Activated CD8-positive, alpha-beta memory T cell treated with anti-CD3 and anti-CD28 coated beads for 4 hours (primary cell): ENCODE data around the gene TRUB2.

Experiments
- DNase-seq, 2 donors: peaks; one replicate each; pipeline ENCODE4 v3.0.0-alpha.2; 2020; ENCODE audit warnings: low read depth in 2 of 2

Gene TRUB2, protein sequence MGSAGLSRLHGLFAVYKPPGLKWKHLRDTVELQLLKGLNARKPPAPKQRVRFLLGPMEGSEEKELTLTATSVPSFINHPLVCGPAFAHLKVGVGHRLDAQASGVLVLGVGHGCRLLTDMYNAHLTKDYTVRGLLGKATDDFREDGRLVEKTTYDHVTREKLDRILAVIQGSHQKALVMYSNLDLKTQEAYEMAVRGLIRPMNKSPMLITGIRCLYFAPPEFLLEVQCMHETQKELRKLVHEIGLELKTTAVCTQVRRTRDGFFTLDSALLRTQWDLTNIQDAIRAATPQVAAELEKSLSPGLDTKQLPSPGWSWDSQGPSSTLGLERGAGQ

DNA sequence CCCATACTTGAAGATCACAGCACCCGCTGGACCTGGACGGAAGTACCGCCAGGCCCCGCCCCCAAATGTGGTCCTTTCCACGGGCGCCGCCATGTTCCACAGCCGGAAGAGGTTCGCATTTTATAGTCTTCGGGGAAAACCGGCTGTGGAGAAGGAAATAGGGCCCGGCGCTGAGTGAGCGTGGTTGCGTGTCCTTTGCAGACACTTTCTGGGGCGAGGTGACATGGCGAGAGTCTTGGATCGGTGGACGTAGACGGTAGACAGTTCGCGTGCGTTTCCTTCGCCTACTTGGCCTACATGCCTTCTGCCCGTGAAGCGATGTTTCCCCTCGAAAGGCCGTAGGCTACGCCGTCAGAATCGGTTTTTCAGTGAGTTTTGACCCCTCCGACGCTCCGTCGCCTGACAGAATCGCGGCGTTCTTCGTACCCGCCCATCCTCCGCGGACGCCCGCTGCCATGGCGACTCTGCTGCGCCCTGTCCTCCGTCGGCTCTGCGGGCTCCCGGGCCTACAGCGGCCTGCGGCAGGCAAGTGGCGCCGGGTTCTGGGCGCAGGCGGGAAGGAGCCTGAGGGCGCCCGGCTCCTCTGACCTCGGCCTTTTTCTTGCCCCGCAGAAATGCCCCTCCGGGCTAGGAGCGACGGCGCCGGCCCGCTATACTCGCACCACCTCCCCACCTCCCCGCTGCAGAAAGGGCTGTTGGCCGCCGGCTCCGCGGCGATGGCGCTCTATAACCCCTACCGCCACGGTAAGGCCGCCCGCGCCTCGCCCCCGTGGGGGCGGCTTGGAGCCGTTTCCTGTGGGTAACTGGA lies at the start of gene TRUB2, which contains the start of gene COQ4:
Gene TRUB2, minus strand, starts transcription at position 44 of the 808 bp plus-strand sequence. Its CDS starts 39 bp downstream, at position 5.
Gene COQ4, plus strand, starts transcription at position 436 of the 808 bp plus-strand sequence. Its CDS starts 20 bp downstream, at position 456.
- DNase-seq, result peak; percentile 85 to 89

DNA sequence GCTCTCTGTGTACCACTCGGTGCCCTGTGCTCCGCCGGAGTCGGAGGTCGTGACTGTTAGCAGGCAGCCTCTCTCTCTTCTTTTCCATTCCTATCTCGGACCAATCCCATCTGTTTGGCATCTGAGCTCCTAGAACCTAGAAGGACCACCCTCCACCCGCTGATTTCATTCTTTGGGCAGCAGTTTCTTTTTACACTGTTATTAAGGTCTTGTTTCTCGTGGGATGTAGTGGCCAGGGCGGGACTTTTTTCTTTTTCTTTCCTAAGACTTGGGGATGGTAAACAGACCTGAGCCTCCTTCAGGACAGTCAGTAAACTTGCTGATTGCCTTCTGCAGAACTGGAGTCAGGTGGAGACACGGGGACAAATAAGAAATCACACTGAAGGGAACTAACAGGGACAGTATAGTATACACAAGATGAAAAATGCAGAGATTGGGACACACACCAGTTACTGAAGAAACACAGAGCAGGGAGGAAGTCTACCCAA lies 49.4 kb upstream of the TRUB2 start:
- DNase-seq, result no peak

DNA sequence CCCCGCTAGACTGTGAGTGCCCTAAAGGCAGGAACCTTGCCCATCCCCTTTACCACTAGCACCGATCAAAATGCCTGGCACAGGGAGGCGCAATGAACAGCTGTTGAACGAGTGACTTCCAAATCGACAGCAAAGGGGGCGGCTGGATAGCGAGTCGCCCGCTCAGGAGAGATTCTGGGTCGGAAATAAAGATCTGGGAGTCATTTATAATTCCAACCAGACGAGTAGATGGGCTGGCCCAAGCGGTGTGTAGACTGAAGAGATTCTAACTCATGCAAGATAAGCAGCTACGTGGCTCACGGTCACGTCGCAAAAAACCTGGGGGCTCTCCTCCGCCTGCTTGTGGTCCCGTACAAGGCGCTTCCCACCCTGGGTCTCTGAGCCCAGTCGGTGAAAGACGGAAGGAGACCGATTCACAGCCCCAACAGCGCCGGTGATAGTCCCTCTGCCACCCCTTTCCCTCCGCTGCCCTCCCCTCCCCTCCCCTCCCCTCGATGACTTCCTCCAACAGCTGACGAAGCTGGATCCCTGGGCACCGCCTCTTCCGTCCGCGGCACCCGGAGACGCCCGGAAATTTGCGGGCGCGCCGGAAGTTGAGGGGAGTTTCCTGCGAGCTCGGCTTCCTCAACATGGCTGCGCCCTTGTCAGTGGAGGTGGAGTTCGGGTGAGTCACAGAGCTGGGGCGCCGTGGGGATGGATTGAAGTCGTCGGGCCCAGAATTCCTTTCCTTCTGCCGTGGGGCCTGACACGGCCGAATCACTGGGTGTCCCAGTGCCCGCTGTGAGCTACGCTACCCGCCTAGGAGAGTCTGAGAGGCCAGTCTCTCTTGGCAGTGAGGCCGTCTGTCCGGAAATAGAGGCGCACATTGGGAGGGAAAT lies 48.7 kb upstream of the TRUB2 start, which contains the start of gene URM1:
Gene URM1, plus strand, starts transcription at position 623 of the 878 bp plus-strand sequence. Its CDS starts 7 bp downstream, at position 630.
- DNase-seq, result peak; percentile 92 to 93

DNA sequence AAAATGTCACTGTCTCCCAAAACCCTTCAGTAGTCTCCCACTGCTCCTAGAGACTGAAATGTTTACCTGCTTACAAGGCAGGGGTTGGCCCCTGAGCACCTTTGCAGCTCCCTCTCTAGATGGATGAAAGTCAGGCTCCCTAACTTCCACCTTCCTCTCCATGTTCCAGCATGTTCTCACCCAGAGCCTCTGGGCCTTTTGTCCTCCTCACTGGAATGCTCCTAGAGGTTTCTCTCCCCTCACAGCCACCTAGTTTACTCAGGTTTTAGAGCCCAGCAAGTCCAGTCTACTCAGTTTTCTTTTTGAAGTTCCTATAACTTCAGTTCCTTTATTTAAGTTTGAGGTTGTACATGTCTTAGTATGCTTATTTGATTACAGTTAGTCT lies 48.1 kb upstream of the TRUB2 start:
- no peak for DNase-seq

DNA sequence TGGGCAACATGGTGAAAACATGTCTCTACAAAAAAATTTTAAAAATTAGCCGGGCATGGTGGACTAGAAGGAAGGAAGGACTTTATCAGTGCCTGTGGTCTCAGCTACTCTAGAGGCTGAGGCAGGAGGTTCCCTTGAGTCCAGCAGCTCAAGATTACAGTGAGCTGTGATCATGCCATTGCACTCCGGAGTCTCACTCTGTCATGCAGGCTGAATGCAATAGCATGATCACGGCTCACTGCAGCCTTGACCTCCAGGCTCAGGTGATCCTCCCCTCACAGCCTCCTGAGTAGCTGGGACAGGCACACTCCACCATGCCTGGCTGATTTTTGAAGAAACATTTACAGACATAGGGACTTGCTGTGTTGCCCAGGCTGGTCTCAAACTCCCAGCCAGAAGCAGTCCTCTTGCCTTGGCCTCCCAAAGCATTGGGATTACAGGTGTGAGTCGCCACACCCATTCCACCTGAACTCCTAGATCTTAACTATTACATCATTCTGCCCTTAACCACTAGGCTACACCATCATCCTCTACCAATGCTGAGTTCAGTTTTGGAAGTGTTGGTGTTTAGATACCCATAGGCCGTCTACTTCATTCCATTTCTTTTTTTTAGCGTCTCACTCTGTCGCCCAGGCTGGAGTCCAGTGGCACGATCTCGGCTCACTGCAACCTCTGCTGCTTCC lies 46.9 kb upstream of the TRUB2 start:
- no peak for DNase-seq

DNA sequence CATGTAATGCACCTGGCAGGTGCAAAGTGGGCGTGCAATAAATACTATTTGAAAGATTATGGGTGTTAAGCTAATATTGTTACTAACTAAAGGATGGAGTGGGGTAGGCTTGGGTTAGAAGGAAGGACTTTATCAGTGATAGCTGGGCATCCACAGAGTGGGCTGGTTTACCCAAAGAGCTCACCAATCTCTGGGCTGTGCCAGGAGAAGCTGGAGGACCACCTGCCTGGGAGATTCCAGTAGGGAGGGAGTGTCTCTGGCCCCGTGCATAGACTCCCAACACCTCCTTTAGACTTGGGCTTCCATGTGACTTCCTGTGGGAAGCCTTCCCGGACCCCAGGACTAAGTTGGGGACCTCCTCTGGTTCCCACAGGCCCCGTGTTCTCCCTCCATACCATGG lies 43.3 kb upstream of the TRUB2 start:
- no peak for DNase-seq

DNA sequence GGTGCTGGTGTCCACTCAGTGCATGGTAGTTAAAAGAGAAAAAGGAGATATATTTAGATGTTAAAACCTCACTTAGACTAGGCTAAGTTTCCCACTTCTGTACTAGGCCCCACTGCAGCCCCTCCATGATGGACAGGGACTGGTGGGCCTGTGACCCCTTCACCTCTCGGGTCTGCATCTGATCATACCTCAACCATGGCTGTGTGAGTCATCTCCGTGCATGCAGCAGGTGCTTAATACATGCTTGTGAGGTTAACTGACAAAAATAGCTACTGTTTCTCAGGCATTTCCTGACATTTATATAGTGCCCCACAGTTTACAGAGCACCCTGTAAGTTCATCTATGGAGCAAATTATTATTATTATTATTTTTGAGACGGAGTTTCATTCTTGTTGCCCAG lies 40.5 kb upstream of the TRUB2 start:
- DNase-seq, result no peak

DNA sequence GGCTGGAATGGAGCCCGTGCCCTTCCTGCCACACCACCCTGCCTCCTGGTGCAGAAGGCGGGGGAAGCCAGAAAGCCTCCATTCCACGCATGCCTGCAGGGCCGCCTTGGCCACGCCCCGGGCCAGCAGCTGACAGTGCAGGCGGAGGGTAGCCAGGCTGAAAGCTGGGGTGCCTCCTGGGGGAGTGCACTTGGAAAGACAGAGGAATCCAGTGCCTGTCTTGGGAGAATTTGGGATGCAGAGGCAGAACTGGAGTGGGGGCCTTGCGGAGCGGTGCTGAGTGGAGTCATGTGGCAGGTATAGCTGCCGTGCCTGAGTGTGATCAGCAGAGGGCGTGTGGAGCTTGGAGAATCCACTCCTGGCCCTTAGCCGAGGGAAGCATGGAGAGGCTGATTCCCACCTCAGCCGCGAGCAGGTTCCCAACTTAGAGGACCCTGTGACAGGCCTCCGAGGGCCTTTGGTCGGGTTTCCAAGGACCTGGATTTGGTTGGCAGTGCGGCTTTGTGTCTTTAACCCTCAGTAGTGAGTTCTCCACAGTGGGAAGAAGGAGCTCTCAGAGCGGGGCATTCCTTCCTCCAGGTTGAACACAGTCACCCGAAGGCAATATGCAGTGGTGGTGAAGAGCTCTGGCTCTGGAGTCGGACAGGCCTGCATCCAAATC lies 39.9 kb upstream of the TRUB2 start:
- DNase-seq, result peak; percentile 28 to 33

DNA sequence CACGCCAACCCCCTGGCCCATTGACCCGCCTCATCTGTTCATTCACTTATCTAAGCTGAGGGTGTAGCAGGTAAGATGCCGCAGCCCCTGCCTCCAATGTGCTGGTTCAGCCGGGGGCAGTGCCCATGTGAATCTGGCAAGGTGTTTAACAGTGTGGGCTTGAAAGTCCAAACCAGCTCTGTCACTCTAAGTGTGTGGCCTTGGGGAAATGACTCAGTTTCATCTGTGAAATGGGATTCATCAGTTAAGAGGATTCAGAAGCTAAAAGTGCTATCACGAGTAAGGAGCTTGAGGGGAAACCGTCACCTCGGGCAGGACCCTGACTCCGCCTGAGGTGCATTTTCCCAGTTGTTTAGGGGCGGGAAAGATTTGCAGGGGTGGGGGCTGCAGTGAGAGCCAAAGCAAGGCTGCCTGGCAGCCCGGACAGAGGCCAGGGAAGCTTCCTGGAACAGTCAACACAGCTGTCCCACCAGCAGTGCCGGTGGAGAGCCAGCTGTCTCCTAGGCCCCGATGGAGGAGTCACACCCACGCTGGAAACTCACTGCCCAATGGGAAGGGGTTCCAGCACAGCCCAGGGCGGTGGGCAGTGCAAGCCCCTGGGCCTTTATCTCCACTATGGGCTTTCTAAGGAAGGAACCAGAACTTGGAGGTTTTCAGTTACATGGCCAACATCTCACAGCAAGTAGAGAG lies 39.2 kb upstream of the TRUB2 start:
- no peak for DNase-seq

DNA sequence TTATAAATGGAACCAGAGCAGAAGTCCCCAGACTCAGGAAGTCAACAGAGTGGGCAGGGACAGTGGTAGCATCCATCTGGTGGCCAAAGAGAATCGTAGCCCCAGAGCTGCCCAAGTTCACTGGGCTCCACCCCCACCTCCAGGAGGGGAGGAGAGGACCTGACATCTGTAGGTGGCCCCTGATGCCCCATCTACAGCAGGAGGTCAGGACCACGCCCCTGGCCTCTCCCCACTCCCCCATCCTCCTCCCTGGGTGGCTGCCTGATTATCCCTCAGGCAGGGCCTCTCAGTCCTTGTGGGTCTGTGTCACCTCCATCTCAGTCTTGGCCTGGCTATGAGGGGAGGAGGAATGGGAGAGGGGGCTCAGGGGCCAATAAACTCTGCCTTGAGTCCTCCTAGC lies 38.6 kb upstream of the TRUB2 start:
- no peak for DNase-seq

DNA sequence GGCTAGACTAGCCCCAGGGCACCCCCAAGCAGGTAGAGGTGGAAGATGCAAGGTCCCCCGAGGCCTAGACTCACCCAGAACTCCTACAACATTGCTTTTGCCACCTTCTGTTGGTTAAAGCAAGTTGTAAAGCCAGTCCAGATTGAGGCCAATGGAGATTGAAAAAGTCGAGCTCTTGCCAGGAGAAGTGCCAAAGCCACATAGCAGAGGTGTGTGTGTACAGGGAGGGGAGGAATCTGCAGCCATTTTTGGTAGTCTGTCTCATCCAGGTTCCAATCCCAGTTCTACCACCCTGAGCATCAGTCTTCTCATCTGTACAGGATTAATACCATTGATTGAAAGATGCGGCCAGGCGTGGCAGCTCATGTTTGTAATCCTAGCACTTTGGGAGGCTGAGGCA lies 36.6 kb upstream of the TRUB2 start:
- DNase-seq, result no peak

DNA sequence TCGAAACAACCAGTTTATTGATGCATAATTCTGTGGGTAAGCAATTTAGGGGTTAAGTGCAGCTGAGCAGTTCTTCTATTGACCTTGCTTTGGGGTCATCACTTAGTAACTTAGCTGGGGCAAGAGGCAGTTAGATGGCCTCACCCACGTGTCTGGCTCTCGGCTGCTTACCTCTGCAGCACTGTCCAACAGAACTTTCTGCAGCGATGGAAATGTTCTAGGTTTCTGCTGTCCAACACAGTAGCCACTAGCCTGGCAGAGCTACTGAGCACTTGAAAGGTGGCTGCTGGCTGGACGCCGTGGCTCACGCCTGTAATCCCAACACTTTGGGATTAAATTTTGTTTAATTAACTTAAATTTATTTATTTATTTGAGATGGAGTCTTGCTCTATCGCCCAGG lies 35.8 kb upstream of the TRUB2 start:
- DNase-seq, result no peak

DNA sequence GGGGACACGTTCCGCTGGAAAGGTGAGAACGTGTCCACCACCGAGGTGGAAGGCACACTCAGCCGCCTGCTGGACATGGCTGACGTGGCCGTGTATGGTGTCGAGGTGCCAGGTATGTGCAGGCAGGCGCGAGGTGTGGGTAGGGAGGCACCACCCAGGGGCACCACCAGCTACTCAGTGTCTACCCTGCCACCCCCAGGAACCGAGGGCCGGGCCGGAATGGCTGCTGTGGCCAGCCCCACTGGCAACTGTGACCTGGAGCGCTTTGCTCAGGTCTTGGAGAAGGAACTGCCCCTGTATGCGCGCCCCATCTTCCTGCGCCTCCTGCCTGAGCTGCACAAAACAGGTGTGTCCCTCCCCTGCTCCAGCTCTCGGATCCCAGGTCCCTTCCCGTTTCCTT lies 33.2 kb upstream of the TRUB2 start:
- no peak for DNase-seq

DNA sequence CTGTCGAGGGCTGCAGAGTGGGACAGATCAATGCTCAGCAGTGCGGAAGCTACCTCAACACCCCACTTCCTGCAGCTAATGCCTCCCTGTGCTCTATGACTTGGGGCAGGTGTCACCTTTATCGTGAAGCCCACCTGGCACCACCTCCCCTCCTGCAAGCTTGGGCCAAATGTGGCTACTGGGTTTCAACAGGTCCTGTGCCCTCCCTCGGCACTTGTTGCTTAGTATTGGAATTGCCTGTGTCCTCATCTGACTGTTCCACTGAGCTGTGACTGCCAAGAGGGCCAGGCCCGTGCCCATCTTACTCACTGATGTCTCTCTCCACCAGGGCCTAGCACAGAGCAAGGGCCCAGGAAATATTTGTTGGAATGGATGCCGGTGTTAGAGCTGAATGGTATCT lies 27.5 kb upstream of the TRUB2 start:
- no peak for DNase-seq

DNA sequence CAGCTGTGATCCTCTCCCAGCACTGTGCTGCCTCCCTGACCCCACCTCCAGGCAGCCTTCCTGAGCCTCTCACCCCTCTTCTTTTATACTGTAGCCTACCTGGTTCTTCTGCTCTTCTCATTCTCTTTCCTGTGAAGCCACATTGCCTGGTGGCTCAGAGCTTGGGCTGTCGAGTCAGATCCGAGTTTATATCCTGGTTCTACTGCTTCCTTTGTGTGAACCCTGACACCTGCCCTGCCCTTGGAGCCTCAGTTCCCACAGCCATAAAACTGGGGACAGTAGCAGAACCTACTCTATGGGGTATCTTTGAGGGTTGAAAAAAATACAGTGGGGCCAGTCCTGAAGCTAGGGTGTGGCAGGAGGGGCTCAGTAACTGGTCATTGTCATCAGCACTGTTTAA lies 26.9 kb upstream of the TRUB2 start:
- no peak for DNase-seq

DNA sequence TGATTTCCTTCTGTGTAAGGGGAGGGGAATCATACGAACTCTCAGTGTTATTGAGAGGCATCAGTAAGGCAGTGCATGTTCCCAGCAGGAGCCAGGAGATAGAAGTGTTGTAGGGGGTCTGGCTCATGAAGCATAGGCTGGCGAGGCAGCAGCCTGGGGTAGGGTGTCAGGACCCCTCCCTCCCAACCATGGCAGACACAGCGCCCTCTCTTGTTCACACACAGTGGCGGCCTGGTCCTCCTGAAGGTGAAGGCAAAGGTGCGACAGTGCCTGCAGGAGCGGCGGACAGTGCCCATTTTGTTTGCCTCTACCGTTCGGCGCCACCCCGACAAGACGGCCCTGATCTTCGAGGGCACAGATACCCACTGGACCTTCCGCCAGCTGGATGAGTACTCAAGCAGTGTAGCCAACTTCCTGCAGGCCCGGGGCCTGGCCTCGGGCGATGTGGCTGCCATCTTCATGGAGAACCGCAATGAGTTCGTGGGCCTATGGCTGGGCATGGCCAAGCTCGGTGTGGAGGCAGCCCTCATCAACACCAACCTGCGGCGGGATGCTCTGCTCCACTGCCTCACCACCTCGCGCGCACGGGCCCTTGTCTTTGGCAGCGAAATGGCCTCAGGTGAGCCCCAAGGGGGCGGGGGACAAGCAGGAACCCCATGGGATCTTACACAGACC lies 22.8 kb upstream of the TRUB2 start:
- no peak for DNase-seq

DNA sequence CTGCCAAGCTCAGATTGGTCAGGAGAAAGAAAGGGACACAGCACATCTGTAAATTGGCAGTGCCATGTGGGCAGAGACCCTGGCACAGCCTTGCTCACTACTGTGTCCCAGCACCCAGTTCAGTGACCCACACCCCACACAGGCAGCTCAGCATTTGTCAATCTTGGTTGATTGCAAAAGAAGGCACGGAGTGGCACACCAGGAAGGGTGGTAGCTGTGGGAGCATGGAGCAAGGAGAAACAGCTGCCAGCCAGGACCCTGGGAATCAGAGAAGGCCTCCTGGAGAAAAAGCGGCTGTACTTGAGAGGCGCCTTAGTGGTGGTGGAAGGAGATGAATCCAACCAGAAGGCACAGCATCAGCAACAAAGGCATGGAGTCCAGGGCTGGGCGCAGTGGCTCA lies 21.6 kb upstream of the TRUB2 start:
- DNase-seq, result no peak

DNA sequence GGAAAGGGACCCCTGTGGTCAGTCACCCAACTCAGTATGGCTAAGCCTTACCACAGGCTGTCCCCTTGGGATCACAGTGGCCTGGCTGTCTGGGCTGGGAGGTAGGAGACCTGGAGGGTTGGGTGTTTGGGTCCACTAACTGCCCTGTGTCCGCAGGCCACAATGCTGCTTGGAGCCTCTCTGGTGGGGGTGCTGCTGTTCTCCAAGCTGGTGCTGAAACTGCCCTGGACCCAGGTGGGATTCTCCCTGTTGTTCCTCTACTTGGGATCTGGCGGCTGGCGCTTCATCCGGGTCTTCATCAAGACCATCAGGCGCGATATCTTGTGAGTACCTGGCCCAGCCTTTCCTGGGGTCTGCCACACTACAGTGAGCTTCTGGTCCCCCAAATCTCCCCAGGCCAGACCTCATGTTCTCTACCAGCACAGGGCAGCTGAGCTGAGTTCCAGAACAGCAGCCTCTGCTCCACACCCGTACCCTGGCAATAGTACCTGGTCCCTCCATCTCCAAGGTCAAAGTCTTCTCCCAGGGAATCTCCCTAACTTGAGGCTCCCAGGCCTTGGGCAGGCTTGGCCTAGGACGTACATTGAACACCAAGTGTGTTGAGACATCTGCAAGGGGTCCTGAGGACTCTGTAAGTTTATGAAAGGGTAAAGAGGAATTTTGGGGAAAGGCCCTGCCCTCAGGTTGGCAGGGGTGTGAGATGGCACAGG lies 20.9 kb upstream of the TRUB2 start:
- DNase-seq, result no peak

DNA sequence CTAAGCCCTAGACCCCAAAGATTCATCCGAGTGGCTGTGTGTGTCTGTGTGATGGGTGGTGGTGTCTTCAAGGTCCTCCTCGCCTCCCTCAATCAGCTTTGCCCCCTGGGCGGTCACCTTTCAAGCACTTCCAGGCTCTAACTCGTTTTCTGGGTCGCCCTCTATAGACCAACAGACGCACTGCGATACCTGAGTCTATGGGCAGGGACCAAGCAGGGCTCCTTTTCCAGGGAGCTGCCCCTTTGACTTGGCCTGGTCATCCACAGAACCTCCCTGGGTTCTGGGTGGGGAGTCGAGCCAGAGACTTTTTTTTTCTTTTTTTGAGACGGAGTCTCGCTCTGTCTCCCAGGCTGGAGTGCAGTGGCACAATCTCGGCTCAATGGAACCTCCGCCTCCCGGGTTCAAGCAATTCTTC lies 19.2 kb upstream of the TRUB2 start:
- DNase-seq, result peak; percentile 43 to 51
